Stomach (tissue), 4 donors: ENCODE data around the gene COL1A1.

Experiments used
- POLR2AphosphoS5 ChIP-seq, 3 donors: sonication (generic); formaldehyde crosslinking; IDR thresholded peaks; one replicate each; pipeline ENCODE4 v1.6.1; 2016; ENCODE audit warnings: antibody characterized with exemption in 3 of 3
- TF ChIP-seq, protein P1 (sequence below), 7 experiments: fragments of 450-650 bp in 4 of 7; fragments of 200-600 bp in 3 of 7; sonication (generic) in 3 of 7; IDR thresholded peaks; one replicate each; pipeline ENCODE4 v1.5.1; 2016 to 2019; ENCODE audit warnings: antibody characterized with exemption in 7 of 7, control low read depth in 2 of 7, mild to moderate bottlenecking in 1 of 7

DNA sequence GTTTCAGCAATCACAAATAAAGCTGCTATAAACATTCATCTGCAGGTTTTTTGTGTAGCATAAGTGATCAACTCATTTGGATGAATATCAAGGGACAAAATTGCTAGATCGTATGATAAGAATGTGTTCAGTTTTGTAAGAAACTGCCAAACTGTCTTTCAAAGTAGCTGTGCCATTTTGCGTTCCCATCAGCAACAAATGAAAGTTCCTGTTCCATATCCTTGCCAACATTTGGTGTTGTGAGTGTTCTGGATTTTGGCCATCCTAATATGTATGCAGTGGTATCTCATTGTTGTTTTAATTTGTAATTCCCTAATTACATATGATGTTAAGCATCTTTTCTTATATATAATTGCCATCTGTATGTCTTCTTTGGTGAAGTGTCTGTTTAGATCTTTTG is 36.5 kb upstream of the COL1A1 start:
- TF ChIP-seq POLR2AphosphoS5 (IDR thresholded peaks at IDR 0.05) = no peak
- TF ChIP-seq, protein P1, sequence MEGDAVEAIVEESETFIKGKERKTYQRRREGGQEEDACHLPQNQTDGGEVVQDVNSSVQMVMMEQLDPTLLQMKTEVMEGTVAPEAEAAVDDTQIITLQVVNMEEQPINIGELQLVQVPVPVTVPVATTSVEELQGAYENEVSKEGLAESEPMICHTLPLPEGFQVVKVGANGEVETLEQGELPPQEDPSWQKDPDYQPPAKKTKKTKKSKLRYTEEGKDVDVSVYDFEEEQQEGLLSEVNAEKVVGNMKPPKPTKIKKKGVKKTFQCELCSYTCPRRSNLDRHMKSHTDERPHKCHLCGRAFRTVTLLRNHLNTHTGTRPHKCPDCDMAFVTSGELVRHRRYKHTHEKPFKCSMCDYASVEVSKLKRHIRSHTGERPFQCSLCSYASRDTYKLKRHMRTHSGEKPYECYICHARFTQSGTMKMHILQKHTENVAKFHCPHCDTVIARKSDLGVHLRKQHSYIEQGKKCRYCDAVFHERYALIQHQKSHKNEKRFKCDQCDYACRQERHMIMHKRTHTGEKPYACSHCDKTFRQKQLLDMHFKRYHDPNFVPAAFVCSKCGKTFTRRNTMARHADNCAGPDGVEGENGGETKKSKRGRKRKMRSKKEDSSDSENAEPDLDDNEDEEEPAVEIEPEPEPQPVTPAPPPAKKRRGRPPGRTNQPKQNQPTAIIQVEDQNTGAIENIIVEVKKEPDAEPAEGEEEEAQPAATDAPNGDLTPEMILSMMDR (IDR thresholded peaks at IDR 0.05) = no peak
